NCI-H524 treated with DMSO at 0.1 percent for 48 hours (cell line): Measurements from ENCODE around the gene SMAD7.

Source experiments
- DNase-seq: peaks from one replicate; lab custom pipeline; 2025; lab: John Stamatoyannopoulos, UW

Gene SMAD7

GRCh38 chr18:48893608-48894600 lies 56.9 kb downstream of the SMAD7 start:
- no peak for DNase-seq

- DNase-seq: no peak
Measured at GRCh38 chr18:48893061-48893607, 57.6 kb downstream of the SMAD7 start.

- DNase-seq: no peak
Measured at GRCh38 chr18:48892146-48892855, 58.5 kb downstream of the SMAD7 start.

GRCh38 chr18:48891721-48892120 lies 59.0 kb downstream of the SMAD7 start:
- no peak for DNase-seq

GRCh38 chr18:48889981-48890762 lies 60.6 kb downstream of the SMAD7 start:
- DNase-seq: no peak

- no peak for DNase-seq
Measured at GRCh38 chr18:48889115-48889941, 61.4 kb downstream of the SMAD7 start.

- DNase-seq: no peak
Measured at GRCh38 chr18:48888773-48889080, 62.0 kb downstream of the SMAD7 start.

GRCh38 chr18:48887905-48888772 lies 62.6 kb downstream of the SMAD7 start:
- DNase-seq: no peak

GRCh38 chr18:48887294-48887904 lies 63.4 kb downstream of the SMAD7 start:
- DNase-seq: no peak

GRCh38 chr18:48886520-48887293 lies 64.1 kb downstream of the SMAD7 start:
- DNase-seq: no peak

GRCh38 chr18:48885924-48886400 lies 64.8 kb downstream of the SMAD7 start:
- no peak for DNase-seq

- DNase-seq: no peak
Measured at GRCh38 chr18:48885266-48885923, 65.4 kb downstream of the SMAD7 start.

GRCh38 chr18:48884771-48885170 lies 66.0 kb downstream of the SMAD7 start:
- DNase-seq: no peak

- no peak for DNase-seq
Measured at GRCh38 chr18:48884306-48884705, 66.5 kb downstream of the SMAD7 start.

GRCh38 chr18:48882379-48882778 lies 68.4 kb downstream of the SMAD7 start:
- DNase-seq: no peak

- no peak for DNase-seq
Measured at GRCh38 chr18:48880931-48881330, 69.8 kb downstream of the SMAD7 start.

GRCh38 chr18:48879008-48879431 lies 71.7 kb downstream of the SMAD7 start:
- DNase-seq: no peak

GRCh38 chr18:48878471-48878870 lies 72.3 kb downstream of the SMAD7 start:
- no peak for DNase-seq
